Measurements from ENCODE around the gene ATG16L2. TPM values are rescaled to one million over a fixed set of nuclear protein-coding genes. Genes with fewer than 3 reads are reported as not detected.

Gene ATG16L2
- polyA plus RNA-seq, 1 experiment = 10.1 TPM

DNA sequence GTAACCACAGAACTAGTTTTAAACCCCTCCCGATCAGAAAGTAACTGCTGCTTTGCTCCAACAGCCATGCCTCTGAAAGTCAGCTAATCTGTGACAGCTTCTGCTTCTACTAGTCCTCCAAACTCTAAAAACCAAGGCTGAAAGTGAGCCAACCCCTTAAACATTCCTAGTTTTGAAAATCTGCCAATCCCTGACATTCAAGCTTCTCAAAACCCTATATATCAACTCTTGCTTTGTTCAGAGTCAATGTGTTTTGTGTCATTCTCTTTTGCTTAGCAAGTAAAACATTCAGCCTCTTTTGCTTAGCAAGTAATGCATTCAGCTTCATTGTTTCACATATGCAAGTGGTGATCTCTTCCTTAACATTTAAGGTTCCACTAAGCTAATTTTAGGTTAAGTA lies 56.9 kb downstream of the ATG16L2 start:
- ChIA-PET CTCF (no interaction called here), POLR2A (no interaction called here)
- no peak for DNase-seq (ENCODE audit: low read depth)
- H3K36me3 ChIP-seq (ENCODE audit: control insufficient read depth, insufficient read depth, low read length) = peaks cover 3% of the 10 kb centered on the region; the same call in 1 of the 2 replicates
- H3K4me3 ChIP-seq (ENCODE audit: low read depth, low read length) = no peak overlapping the region
- H3K27me3 ChIP-seq (ENCODE audit: control insufficient read depth, insufficient read depth, low read length) = no peaks in the 10 kb centered on the region
- TF ChIP-seq, protein P1, sequence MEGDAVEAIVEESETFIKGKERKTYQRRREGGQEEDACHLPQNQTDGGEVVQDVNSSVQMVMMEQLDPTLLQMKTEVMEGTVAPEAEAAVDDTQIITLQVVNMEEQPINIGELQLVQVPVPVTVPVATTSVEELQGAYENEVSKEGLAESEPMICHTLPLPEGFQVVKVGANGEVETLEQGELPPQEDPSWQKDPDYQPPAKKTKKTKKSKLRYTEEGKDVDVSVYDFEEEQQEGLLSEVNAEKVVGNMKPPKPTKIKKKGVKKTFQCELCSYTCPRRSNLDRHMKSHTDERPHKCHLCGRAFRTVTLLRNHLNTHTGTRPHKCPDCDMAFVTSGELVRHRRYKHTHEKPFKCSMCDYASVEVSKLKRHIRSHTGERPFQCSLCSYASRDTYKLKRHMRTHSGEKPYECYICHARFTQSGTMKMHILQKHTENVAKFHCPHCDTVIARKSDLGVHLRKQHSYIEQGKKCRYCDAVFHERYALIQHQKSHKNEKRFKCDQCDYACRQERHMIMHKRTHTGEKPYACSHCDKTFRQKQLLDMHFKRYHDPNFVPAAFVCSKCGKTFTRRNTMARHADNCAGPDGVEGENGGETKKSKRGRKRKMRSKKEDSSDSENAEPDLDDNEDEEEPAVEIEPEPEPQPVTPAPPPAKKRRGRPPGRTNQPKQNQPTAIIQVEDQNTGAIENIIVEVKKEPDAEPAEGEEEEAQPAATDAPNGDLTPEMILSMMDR (IDR thresholded peaks at IDR 0.05; ENCODE audit: insufficient read depth, low read depth, low read length) = no peak

DNA sequence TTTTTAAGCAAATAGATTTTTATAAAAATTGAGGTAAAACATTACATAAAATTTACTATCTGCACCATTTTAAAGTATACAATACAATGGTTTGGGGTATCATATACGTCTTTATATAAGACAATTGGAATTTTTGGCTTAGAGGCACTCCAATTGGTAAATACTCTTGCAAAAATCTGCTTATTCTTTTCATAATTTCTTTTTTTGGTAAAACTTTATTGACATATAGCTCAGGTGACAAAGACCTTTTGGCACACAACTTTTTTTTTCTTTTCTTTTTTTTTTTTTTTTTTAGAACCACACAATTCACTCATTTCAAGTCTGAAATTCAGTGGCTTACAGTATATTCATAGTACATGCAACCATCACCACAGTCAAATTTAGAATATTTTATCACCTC lies 57.8 kb downstream of the ATG16L2 start:
- H3K27me3 ChIP-seq (ENCODE audit: control insufficient read depth, insufficient read depth, low read length) = no peaks in the 10 kb centered on the region
- ChIA-PET CTCF (no interaction called here), POLR2A (no interaction called here)
- H3K36me3 ChIP-seq (ENCODE audit: control insufficient read depth, insufficient read depth, low read length) = peaks cover 3% of the 10 kb centered on the region
- TF ChIP-seq, protein P1 (IDR thresholded peaks at IDR 0.05; ENCODE audit: insufficient read depth, low read depth, low read length) = no peak
- no peak for DNase-seq (ENCODE audit: low read depth)
- no peak overlapping the region for H3K4me3 ChIP-seq (ENCODE audit: low read depth, low read length)

DNA sequence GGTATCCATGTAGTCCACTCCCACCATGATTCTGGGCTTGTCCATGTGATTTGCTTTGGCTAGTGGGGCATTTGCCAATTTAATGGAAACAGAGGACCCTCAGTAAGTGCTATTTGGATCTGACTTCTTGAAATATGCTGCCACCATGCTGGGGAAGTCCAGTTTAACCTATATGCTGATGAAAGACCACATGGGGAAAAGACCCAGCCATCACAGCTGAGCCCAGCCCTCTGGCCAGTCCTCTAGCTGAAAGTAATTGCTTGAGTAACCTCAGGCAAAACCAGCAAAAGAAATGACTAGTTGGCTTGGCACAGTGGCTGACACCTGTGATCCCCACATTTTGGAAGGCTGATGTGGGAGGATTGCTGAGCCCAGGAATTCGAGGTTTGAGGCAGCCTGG lies 61.5 kb downstream of the ATG16L2 start:
- TF ChIP-seq, protein P1 (IDR thresholded peaks at IDR 0.05; ENCODE audit: insufficient read depth, low read depth, low read length) = no peak
- no peak for DNase-seq (ENCODE audit: low read depth)
- ChIA-PET CTCF (interaction anchor here (1.3 kb wide), 1 partner anchor 10 kb away, joined by 4 read pairs; no protein-coding TSS in a partner anchor), POLR2A (no interaction called here)
- no peaks in the 10 kb centered on the region; the same call in 1 of the 2 replicates for H3K36me3 ChIP-seq (ENCODE audit: control insufficient read depth, insufficient read depth, low read length)
- no peaks in the 10 kb centered on the region for H3K27me3 ChIP-seq (ENCODE audit: control insufficient read depth, insufficient read depth, low read length)
- no peak overlapping the region for H3K4me3 ChIP-seq (ENCODE audit: low read depth, low read length)

DNA sequence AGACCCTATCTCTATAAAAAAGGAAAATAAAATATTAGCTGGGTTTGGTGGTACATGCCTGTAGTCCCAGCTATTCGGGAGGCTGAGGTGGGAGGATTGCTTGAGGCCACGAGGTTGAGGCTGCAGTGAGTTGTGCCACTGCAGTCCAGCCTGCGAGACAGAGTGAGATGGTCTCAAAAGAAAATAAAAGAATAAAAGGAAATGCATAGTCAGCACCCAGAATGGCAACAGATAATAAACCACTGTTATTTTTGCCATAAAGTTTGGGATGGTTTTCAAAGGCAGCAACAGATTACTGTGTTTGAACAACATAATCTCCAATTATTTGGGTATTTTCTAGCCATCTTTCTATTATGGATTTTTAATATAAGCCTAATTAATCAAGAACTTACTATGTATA lies 61.9 kb downstream of the ATG16L2 start:
- ChIA-PET CTCF (no interaction called here), POLR2A (no interaction called here)
- no peaks in the 10 kb centered on the region; the same call in 1 of the 2 replicates for H3K36me3 ChIP-seq (ENCODE audit: control insufficient read depth, insufficient read depth, low read length)
- TF ChIP-seq, protein P1 (IDR thresholded peaks at IDR 0.05; ENCODE audit: insufficient read depth, low read depth, low read length) = no peak
- no peaks in the 10 kb centered on the region for H3K27me3 ChIP-seq (ENCODE audit: control insufficient read depth, insufficient read depth, low read length)
- no peak overlapping the region for H3K4me3 ChIP-seq (ENCODE audit: low read depth, low read length)
- DNase-seq (ENCODE audit: low read depth) = no peak

Small RNA genes within 50 kb of the gene (small RNA-seq; reads per million reads assigned to genes)
- gene MIR4692 (ENCODE audit: insufficient read length, low read depth, low replicate concordance) (not detected), gene RF00019 (ENCODE audit: insufficient read length, low read depth, low replicate concordance) (not detected), gene RNU6-672P (ENCODE audit: insufficient read length, low read depth, low replicate concordance) (not detected)

Other genes starting within 250 kb of the ATG16L2 start
- 0.32 and 0.64 TPM in 2 replicates for gene PDE2A, start 140.0 kb upstream of the ATG16L2 start, polyA plus RNA-seq (2011; rRNA removed)
- gene ARAP1, start 62.0 kb upstream of the ATG16L2 start, polyA plus RNA-seq (2011; rRNA removed) = 47.7 and 74.5 TPM in 2 replicates
- 25.4 and 37.1 TPM in 2 replicates for gene STARD10, start 20.4 kb upstream of the ATG16L2 start, polyA plus RNA-seq (2011; rRNA removed)